Neuronal stem cell (in vitro differentiated cells): ENCODE results near the gene NPAS2.

Source experiments
- DNase-seq: peaks from one replicate; pipeline ENCODE4 v3.0.0-alpha.2; 2013; ENCODE audit warnings: low spot score
- H2AFZ ChIP-seq: one replicate; pipeline ENCODE4 v1.6.1; 2013; ENCODE audit warnings: mild to moderate bottlenecking, low read length, inconsistent platforms
- H2AK5ac ChIP-seq: 2 replicates; pipeline ENCODE4 v1.6.1; 2013; ENCODE audit warnings: low read depth, mild to moderate bottlenecking, inconsistent platforms, low read length, moderate library complexity, mixed read lengths
- H2BK120ac ChIP-seq: 2 replicates; pipeline ENCODE4 v1.6.1; 2013; ENCODE audit warnings: low read depth, mild to moderate bottlenecking, inconsistent platforms, low read length, moderate library complexity, mixed read lengths
- H2BK12ac ChIP-seq: one replicate; pipeline ENCODE4 v1.6.1; 2013; ENCODE audit warnings: low read length, inconsistent platforms
- H2BK15ac ChIP-seq: 2 replicates; pipeline ENCODE4 v1.6.1; 2013; ENCODE audit warnings: mild to moderate bottlenecking, low read length, inconsistent platforms, mixed read lengths
- H2BK5ac ChIP-seq: one replicate; pipeline ENCODE4 v1.6.1; 2013; ENCODE audit warnings: inconsistent platforms, mild to moderate bottlenecking, low read length, moderate library complexity
- H3K14ac ChIP-seq: one replicate; pipeline ENCODE4 v1.6.1; 2013; ENCODE audit warnings: low read length, inconsistent platforms
- H3K18ac ChIP-seq: 2 replicates; pipeline ENCODE4 v1.6.1; 2013; ENCODE audit warnings: low read length, inconsistent platforms
- H3K23ac ChIP-seq: 2 replicates; pipeline ENCODE4 v1.6.1; 2013; ENCODE audit warnings: low read depth, mild to moderate bottlenecking, mixed read lengths, low read length, inconsistent platforms; ENCODE audit not compliant: poor library complexity
- H3K27ac ChIP-seq: replicated peaks from 3 replicates; pipeline ENCODE4 v1.5.1; 2013; ENCODE audit warnings: low read length, inconsistent platforms
- H3K27me3 ChIP-seq, 3 experiments: 2 replicates each; pipeline ENCODE4 v1.6.1; 2013; ENCODE audit warnings: low read length in 3 of 3, mild to moderate bottlenecking in 2 of 3, inconsistent platforms in 1 of 3, low read depth in 1 of 3, mixed read lengths in 1 of 3, moderate library complexity in 1 of 3; ENCODE audit not compliant: control insufficient read depth in 3 of 3, insufficient read depth in 3 of 3
- H3K36me3 ChIP-seq, 2 donors: replicated peaks in 1 of 2; 2 replicates each; pipeline ENCODE4 v1.6.1; 2013; ENCODE audit warnings: low read length in 2 of 2; ENCODE audit not compliant: control insufficient read depth in 2 of 2, insufficient read depth in 2 of 2
- H3K4ac ChIP-seq: 2 replicates; pipeline ENCODE4 v1.6.1; 2013; ENCODE audit warnings: inconsistent platforms, mild to moderate bottlenecking, low read length, moderate library complexity
- H3K4me1 ChIP-seq, 2 donors: 1 replicate in 1 of 2; 2 replicates in 1 of 2; pipeline ENCODE4 v1.6.1; 2013; ENCODE audit warnings: low read length in 2 of 2, low read depth in 1 of 2; ENCODE audit not compliant: control insufficient read depth in 2 of 2, insufficient read depth in 1 of 2
- H3K4me2 ChIP-seq: one replicate; pipeline ENCODE4 v1.6.1; 2013; ENCODE audit warnings: mild to moderate bottlenecking, low read length, inconsistent platforms; ENCODE audit not compliant: insufficient read depth, poor library complexity, severe bottlenecking
- H3K4me3 ChIP-seq, 2 donors: 2 replicates each; pipeline ENCODE4 v1.5.1; 2013; ENCODE audit warnings: low read length in 2 of 2, mild to moderate bottlenecking in 2 of 2, inconsistent platforms in 1 of 2, moderate library complexity in 1 of 2
- H3K79me1 ChIP-seq: one replicate; pipeline ENCODE4 v1.6.1; 2013; ENCODE audit warnings: low read depth, mild to moderate bottlenecking, inconsistent platforms, low read length, moderate library complexity
- H3K9ac ChIP-seq: one replicate; pipeline ENCODE4 v1.6.1; 2013; ENCODE audit warnings: mild to moderate bottlenecking, low read depth, low read length, inconsistent platforms; ENCODE audit not compliant: poor library complexity
- H3K9me3 ChIP-seq, 2 donors: replicated peaks in 1 of 2; 2 replicates each; pipeline versions ENCODE3 to v1.6.1; 2013; ENCODE audit warnings: low read length in 2 of 2, mild to moderate bottlenecking in 2 of 2, inconsistent platforms in 1 of 2, low read depth in 1 of 2, mixed read lengths in 1 of 2, moderate library complexity in 1 of 2; ENCODE audit not compliant: control insufficient read depth in 2 of 2, insufficient read depth in 1 of 2
- H4K8ac ChIP-seq: one replicate; pipeline ENCODE4 v1.6.1; 2013; ENCODE audit warnings: low read depth, mild to moderate bottlenecking, inconsistent platforms, low read length, moderate library complexity
- H4K91ac ChIP-seq: one replicate; pipeline ENCODE4 v1.6.1; 2013; ENCODE audit warnings: low read length, low read depth, mild to moderate bottlenecking, inconsistent platforms; ENCODE audit not compliant: poor library complexity
- WGBS, 2 donors: extraction: QIAGEN DNeasy Blood & Tissue Kit; methylation state at CpG; one replicate each; pipeline ENCODE4 v1.1.7; 2013; ENCODE audit warnings: missing lambda C conversion rate in 2 of 2, mixed read lengths in 1 of 2; ENCODE audit not compliant: insufficient read length in 2 of 2, insufficient replicate concordance in 1 of 2; ENCODE audit errors: extremely low coverage in 2 of 2; 5-methylcytosine and 5-hydroxymethylcytosine counted together

The NPAS2 gene

GRCh38 chr2:100796499-100797100 is 23.3 kb upstream of the NPAS2 start:
- no peak overlapping the region for H3K27ac ChIP-seq
- no peak overlapping the region for H3K4ac ChIP-seq
- H3K23ac ChIP-seq, result no peak overlapping the region
- H2BK15ac ChIP-seq, result no peak overlapping the region
- no peak overlapping the region for H2AFZ ChIP-seq
- H4K8ac ChIP-seq, result no peak overlapping the region
- H4K91ac ChIP-seq, result no peak overlapping the region
- H2BK120ac ChIP-seq, result no peak overlapping the region
- no peaks in the 10 kb centered on the region for H3K36me3 ChIP-seq
- no peak overlapping the region for H3K14ac ChIP-seq
- no CpG with 5 or more reads among the region's 5 CpGs for WGBS, 2 donors
- no peak overlapping the region for H3K4me3 ChIP-seq
- no peaks in the 10 kb centered on the region for H3K4me1 ChIP-seq
- no peak for DNase-seq
- no peak overlapping the region for H2BK12ac ChIP-seq
- H3K18ac ChIP-seq, result no peak overlapping the region
- H3K4me2 ChIP-seq, result no peak overlapping the region
- no peak overlapping the region for H3K9ac ChIP-seq
- no peaks in the 10 kb centered on the region for H3K79me1 ChIP-seq
- peaks cover 0 to 13% (median 0%) of the 10 kb centered on the region in 3 experiments for H3K27me3 ChIP-seq
- H2BK5ac ChIP-seq, result no peak overlapping the region
- no peak overlapping the region for H2AK5ac ChIP-seq
- no peaks in the 10 kb centered on the region for H3K9me3 ChIP-seq

- Histone ChIP-seq H3K9me3 (no peaks in the 10 kb centered on the region), H3K23ac (no peak overlapping the region), H2AK5ac (no peak overlapping the region), H3K4me3 (no peak overlapping the region), H2BK5ac (no peak overlapping the region), H4K91ac (no peak overlapping the region), H3K18ac (no peak overlapping the region), H3K27me3 (peaks cover 0 to 20% (median 0%) of the 10 kb centered on the region in 3 experiments), H3K4me2 (no peak overlapping the region), H2AFZ (no peak overlapping the region), H3K14ac (no peak overlapping the region), H3K9ac (no peak overlapping the region), H2BK12ac (no peak overlapping the region), H3K27ac (no peak overlapping the region), H2BK15ac (no peak overlapping the region), H3K4ac (no peak overlapping the region), H2BK120ac (no peak overlapping the region), H4K8ac (no peak overlapping the region), H3K79me1 (no peaks in the 10 kb centered on the region), H3K36me3 (no peaks in the 10 kb centered on the region), H3K4me1 (no peaks in the 10 kb centered on the region)
- no CpG with 5 or more reads among the region's 5 CpGs for WGBS, 2 donors
- no peak for DNase-seq
These were observed 20.3 kb upstream of the NPAS2 start for GRCh38 chr2:100799686-100800085.

- H3K9ac ChIP-seq, result no peak overlapping the region
- H3K4ac ChIP-seq, result no peak overlapping the region
- no peak overlapping the region for H2BK120ac ChIP-seq
- H3K4me1 ChIP-seq, result no peaks in the 10 kb centered on the region
- no peak overlapping the region for H2BK5ac ChIP-seq
- no peaks in the 10 kb centered on the region for H3K79me1 ChIP-seq
- H2AK5ac ChIP-seq, result no peak overlapping the region
- H3K9me3 ChIP-seq, result no peaks in the 10 kb centered on the region
- WGBS, 2 donors, result no CpG with 5 or more reads among the region's 2 CpGs
- H3K36me3 ChIP-seq, result no peaks in the 10 kb centered on the region
- no peak overlapping the region for H3K18ac ChIP-seq
- H2BK12ac ChIP-seq, result no peak overlapping the region
- H3K4me3 ChIP-seq, result no peak overlapping the region
- no peak overlapping the region for H4K8ac ChIP-seq
- H2AFZ ChIP-seq, result no peak overlapping the region
- no peak overlapping the region for H2BK15ac ChIP-seq
- no peak overlapping the region for H3K14ac ChIP-seq
- no peak overlapping the region for H3K27ac ChIP-seq
- no peak overlapping the region for H3K4me2 ChIP-seq
- H3K23ac ChIP-seq, result no peak overlapping the region
- no peak overlapping the region for H4K91ac ChIP-seq
- H3K27me3 ChIP-seq, result peaks cover 0 to 20% (median 0%) of the 10 kb centered on the region in 3 experiments
- DNase-seq, result no peak
These were observed 19.0 kb upstream of the NPAS2 start for GRCh38 chr2:100800915-100801314.

- Histone ChIP-seq H4K8ac (no peak overlapping the region), H2BK12ac (no peak overlapping the region), H2AFZ (no peak overlapping the region), H2AK5ac (no peak overlapping the region), H3K4me3 (no peak overlapping the region), H3K9ac (no peak overlapping the region), H2BK15ac (no peak overlapping the region), H3K36me3 (no peaks in the 10 kb centered on the region), H3K27me3 (peaks cover 0 to 20% (median 0%) of the 10 kb centered on the region in 3 experiments), H3K14ac (no peak overlapping the region), H3K4me2 (no peak overlapping the region), H2BK5ac (no peak overlapping the region), H3K4ac (no peak overlapping the region), H3K79me1 (no peaks in the 10 kb centered on the region), H3K18ac (no peak overlapping the region), H3K27ac (no peak overlapping the region), H4K91ac (no peak overlapping the region), H3K23ac (no peak overlapping the region), H2BK120ac (no peak overlapping the region), H3K9me3 (no peaks in the 10 kb centered on the region), H3K4me1 (no peaks in the 10 kb centered on the region)
- no CpG with 5 or more reads among the region's 1 CpG for WGBS, 2 donors
- no peak for DNase-seq
These were observed 18.5 kb upstream of the NPAS2 start for GRCh38 chr2:100801402-100801801.
